GM10266 (cell line): Measurements from ENCODE around the gene CFAP45.

Source experiments
- DNase-seq: peaks from one replicate; pipeline ENCODE4 v3.0.0; 2012; ENCODE audit errors: extremely low spot score
- TF ChIP-seq, protein P1 (sequence below): IDR thresholded peaks from 2 replicates; pipeline ENCODE4 v1.5.1; 2012; ENCODE audit warnings: mild to moderate bottlenecking, low read depth; ENCODE audit not compliant: control insufficient read depth, insufficient read depth; ENCODE audit errors: missing control alignments

CFAP45 gene

DNA sequence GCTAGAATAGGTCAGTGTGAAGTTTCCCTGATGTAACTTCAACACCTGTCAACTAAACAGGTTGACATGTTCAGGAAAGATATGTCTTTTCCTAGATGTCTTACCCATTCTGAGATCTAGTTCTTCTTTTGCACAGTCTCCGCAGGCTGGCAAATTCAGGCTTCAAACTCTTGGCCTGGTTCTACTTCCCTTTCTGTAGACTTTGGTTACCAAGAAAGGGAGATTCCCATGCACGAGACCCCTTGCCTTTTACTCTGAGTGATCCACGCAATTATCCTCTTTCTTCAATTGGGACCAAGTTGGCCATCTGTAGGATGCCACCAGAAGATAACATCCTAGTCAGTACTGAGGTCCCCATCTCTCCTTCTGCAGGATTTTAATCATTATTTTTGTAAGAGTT, 2.0 kb downstream of the CFAP45 start:
- TF ChIP-seq, protein P1, sequence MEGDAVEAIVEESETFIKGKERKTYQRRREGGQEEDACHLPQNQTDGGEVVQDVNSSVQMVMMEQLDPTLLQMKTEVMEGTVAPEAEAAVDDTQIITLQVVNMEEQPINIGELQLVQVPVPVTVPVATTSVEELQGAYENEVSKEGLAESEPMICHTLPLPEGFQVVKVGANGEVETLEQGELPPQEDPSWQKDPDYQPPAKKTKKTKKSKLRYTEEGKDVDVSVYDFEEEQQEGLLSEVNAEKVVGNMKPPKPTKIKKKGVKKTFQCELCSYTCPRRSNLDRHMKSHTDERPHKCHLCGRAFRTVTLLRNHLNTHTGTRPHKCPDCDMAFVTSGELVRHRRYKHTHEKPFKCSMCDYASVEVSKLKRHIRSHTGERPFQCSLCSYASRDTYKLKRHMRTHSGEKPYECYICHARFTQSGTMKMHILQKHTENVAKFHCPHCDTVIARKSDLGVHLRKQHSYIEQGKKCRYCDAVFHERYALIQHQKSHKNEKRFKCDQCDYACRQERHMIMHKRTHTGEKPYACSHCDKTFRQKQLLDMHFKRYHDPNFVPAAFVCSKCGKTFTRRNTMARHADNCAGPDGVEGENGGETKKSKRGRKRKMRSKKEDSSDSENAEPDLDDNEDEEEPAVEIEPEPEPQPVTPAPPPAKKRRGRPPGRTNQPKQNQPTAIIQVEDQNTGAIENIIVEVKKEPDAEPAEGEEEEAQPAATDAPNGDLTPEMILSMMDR: no peak
- DNase-seq: no peak

DNA sequence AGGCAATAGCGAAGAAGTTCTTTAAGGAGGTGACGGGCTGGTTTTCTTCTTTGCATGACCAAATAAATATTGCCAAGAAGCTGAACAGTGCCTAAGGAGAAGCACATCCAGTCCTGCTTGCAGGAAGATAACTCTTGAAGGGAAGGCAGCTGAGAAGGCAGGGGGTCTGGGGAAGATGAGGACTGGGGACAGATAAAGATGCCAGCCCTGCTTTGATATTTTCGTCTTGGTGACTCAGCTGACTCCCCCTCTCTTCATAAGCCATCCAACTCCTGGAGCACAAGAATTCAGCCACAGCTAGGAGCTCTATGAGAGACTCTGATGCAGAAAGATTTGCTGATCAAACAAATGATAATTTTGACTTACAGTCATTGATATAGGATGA, 3.4 kb downstream of the CFAP45 start:
- DNase-seq: no peak
- TF ChIP-seq, protein P1: no peak

- DNase-seq: no peak
- TF ChIP-seq, protein P1: no peak
Measured at GRCh38 chr1:159895836-159896545, 4.0 kb downstream of the CFAP45 start.

DNA sequence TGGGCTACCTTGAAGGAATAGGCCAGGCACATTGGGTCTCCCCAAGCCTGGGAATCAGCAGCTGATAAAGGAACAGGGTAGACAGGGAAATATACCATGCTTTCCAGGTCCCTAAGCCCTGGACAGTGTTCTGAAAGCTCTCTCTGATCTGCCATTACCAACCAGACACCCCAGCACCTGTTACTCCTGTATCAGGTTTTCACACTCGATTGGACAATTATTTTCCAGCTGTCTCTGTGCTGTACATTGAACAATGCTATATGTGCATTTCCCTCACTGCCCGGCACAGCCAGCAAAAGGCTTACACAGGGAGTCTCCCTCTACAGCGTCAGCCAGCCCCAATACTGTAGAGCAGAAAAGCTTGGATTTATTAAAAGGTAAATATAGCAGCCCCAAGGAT, 4.7 kb downstream of the CFAP45 start:
- no peak for DNase-seq
- TF ChIP-seq, protein P1: no peak

GRCh38 chr1:159892944-159893343, 7.0 kb downstream of the CFAP45 start:
- no peak for DNase-seq
- TF ChIP-seq, protein P1: peak; percentile 37

GRCh38 chr1:159891275-159892157, 8.4 kb downstream of the CFAP45 start:
- TF ChIP-seq, protein P1: peak; percentile 99
- peak; percentile 73 for DNase-seq

- no peak for DNase-seq
- TF ChIP-seq, protein P1: no peak
Measured at GRCh38 chr1:159890390-159890789, 9.6 kb downstream of the CFAP45 start.
